Epidermal melanocyte (primary cell): ENCODE data around the gene KDM4C.
"Not testable (repeated sequence)": the region's sequence is repeated elsewhere in the genome, so short reads cannot be mapped to it uniquely, and the experiment has no call there.

Source experiments
- DNase-seq: peaks from one replicate; pipeline ENCODE4 v3.0.0; 2011; ENCODE audit warnings: low spot score; ENCODE audit not compliant: insufficient read length

Gene KDM4C

GRCh38 chr9:7164440-7165330, 406.9 kb downstream of the KDM4C start:
- DNase-seq = no peak

GRCh38 chr9:7165331-7165975, 407.7 kb downstream of the KDM4C start:
- DNase-seq = no peak

DNA sequence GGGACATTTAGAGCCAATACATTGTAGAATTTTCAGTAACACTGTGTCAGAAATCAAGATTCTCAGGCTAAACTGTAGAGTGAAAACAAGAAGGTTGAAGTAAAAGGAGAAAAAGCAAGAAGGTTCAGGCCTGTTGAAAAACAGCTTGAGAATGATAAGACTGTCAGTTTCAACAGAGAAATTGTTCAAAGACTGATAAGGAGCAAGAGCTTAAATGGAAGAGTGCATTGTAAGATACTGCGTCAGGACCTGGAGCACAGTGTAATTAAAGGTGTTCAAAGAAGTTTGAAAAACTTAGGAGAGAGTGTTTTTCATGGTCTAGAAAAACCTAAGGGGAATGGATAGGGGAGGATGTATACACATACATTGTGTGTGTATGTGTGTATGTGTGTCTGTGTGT, 408.3 kb downstream of the KDM4C start:
- no peak for DNase-seq

DNA sequence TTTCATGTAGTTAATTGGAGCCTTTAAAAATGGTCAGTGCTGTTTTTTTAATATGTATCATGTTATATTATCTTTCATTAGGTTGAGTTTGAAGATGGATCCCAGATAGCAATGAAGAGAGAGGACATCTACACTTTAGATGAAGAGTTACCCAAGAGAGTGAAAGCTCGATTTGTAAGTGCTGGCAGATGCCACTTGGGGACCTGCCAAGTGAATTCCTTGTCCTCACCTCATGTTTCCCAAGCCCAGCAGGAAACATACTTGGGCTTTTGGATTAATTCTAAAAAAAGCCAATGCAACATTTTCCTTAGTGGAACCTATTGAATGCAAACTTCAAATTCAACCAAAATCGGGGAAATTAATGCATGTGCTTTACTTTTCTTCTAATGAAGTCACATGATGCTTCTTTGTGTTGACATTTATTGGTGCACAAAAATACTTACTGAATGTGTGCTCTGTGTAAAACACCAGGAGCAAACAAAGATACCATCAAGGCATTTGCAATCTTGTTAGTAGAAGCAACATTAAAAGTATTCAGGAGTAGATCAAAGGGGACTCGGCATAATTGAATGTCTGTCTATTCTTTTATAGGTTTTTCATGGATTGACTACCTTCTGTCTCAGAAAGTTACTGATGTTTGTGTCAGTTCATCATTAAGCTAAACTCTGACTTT, 412.1 kb downstream of the KDM4C start:
- no peak for DNase-seq

- DNase-seq = no peak
Observed at GRCh38 chr9:7171396-7172153, 413.8 kb downstream of the KDM4C start.

- no peak for DNase-seq
Observed at GRCh38 chr9:7172154-7173115, 414.7 kb downstream of the KDM4C start.

GRCh38 chr9:7173139-7173538, 415.4 kb downstream of the KDM4C start:
- DNase-seq = no peak

- DNase-seq = no peak
Observed at GRCh38 chr9:7174301-7174700, 416.5 kb downstream of the KDM4C start.

DNA sequence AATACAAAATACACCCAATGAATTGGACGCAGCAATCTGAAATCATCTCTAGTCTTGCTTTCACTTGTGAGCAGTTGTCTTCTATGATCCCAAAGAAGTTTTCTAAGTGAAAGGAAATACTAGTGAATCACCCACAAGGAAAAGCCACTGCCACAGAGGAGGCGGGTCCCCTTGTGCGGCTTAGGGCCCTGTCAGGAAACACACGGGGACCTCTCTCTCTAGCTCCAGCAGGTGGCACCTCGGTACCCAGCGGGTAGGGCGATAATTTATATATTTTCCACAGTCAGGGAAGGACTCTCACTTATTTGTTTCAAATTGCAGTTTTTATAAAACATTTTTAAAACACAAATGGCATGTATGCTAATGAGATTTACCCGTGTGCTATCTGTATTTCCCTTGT, 417.1 kb downstream of the KDM4C start:
- DNase-seq = no peak

DNA sequence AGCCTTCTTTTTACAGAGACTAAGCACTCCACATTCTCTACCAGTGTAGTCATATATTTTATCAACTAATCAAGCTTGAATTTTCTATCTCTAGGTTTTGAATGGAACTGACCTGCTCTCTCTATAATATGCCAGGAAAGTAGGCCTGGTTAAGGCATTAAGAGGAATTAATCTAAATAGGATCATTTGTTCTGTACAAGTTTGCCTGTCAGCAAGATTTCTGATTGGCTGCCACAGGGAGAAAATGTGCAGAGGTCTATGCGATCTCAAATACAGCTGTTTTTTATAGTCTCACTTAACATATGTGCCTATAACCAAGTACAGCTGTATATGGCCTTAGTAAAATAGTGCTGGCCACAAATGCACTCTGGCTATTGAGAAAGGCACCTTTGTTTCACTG, 418.8 kb downstream of the KDM4C start:
- no peak for DNase-seq

DNA sequence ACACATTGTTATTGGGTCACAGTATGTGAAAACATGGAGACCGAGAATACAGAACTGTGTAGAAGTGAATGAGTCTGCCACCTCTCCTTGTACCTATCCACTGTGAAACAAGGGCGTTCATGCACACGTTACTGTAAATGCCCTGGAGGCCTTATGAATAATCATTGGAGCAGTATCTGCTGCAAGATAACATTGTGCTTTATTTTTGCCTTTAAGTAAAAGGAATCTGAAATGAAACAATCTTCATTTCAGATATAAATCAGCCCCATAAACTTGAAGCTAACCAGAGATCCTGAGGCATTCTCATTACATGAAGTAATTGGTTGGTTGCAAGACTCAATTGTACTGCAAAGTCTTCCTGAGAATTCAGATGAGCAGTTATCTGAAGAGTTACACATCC, 419.6 kb downstream of the KDM4C start:
- DNase-seq = no peak

DNA sequence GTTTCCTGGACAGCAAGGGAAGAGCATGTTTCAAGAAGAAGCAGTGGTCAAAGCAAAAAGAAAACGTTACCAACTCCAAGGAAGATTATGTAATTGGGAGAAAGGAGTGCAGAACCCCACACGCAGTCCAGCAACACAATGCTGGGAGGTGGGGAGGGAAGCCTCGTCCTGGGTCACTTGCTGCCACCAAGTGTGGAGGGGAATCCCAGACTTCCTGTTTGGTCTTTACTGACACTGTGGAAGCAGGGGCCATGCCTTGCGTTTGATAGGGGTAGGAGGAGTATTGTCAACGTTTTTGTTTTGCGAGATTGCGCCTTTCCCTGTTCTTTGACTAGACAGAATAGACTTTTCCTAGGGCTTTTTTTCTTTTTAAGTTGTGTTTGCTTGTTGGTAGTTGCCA, 421.0 kb downstream of the KDM4C start:
- DNase-seq = no peak

- DNase-seq = no peak
Observed at GRCh38 chr9:7180247-7180646, 422.5 kb downstream of the KDM4C start.

DNA sequence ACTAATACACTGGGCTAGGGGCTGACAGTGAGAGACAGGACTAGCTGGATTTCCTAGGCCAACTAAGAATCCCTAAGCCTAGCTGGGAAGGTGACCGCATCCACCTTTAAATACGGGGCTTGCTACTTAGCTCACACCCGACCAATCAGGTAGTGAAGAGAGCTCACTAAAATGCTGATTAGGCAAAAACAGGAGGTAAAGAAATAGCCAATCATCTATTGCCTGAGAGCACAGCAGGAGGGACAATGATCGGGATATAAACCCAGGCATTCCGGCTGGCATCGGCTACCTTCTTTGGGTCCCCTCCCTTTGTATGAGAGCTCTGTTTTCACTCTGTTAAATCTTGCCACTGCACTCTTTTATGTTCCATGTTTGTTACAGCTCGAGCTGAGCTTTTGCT, 425.4 kb downstream of the KDM4C start:
- DNase-seq = not testable (repeated sequence)

DNA sequence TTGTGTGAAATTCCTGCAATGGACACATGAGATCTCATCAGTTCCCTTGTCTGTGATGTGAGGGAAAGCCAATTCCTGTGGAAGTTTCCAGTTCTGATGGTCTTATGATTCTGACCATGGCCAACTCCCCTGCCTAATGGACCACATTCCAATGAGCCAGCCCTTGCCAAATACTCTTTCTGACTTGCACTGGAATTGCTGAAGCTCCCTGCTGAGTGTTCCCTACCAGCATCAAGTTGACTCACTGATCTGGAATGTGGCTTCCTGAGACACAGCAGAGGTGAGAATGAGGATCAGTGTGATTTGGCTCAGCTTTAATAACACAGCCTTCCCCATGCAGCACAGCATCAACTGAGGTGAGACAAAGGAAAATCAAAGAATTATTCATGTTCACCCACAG, 427.8 kb downstream of the KDM4C start:
- no peak for DNase-seq

- no peak for DNase-seq
Observed at GRCh38 chr9:7186175-7186574, 428.4 kb downstream of the KDM4C start.

DNA sequence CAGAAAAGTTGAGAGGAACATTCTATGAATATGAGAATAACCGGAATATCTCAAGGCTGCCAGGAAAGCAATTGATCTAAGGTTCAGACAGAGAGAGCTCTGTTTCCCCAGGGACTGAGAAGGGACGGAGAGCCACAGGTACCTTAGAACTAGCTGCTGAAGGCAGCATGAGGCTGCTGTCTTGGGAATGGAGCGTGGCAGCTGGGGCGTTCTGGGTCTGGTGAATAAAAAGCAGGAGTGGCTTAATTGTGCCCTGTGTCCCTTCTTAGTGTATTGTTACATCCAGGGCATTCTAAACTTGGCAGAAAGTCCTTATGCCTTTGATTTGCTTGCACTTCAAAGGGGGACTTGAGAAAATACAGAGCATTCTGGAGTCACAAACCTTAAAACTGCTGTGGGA, 434.5 kb downstream of the KDM4C start:
- DNase-seq = no peak

DNA sequence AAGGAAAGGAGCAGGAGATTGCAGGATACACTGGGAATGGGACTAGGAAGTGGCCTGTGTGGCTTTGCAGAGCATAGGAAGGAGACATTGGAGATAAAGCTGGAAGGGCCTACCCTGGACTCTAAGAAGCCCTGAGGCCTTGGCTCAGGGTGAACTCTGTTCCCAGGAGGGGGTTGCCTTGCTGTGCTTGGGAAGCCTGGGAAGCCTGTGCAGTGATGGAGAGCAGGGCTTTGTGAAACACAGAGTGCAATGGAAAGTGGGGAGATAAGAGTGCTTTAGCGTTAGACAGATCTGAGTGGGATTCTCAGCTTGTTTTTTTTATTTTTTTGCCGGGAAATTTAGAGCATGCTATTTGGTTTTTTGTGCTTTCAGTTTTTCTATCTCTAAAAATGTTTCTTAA, 437.8 kb downstream of the KDM4C start:
- DNase-seq = no peak

GRCh38 chr9:7196467-7196866, 438.7 kb downstream of the KDM4C start:
- no peak for DNase-seq

DNA sequence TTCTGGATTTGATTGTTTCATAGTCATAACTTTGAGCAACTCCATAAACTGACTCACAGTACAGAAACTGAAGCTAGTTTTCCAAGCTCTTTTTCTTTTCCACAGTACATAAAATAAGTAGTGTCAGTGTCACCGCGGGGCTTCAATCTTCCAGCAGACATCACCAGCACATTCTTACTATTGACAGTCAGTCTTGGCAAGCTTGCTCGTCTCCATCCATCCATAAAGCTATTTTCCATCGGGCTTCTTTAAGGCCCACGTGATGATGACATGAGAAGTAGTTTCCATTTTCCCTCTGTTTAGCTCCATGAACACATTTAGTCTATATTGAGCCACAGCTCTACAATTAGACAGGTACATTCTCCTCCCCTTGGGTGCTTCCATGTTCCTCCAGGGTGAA, 443.4 kb downstream of the KDM4C start:
- no peak for DNase-seq

DNA sequence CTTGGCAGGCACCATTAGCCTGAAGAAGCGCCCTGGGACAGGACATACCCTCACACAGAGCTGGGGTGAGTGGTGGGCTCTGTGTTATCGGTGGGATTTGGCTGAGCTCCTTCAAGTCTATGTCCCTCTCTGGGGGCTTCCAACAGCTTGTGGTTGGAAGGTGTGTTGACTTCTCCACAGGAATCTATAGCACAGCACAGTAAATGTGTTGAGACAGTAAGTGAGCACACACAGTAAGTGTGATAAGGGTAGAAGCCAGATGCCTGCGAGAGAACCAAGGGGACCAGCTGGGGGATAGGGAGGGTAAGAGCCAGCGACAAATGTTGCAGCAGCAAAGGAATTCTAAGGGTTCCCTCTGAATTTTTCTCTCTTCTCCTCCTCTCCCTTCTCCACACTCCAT, 448.0 kb downstream of the KDM4C start:
- DNase-seq = no peak
